Ovary (tissue), 3 donors: ENCODE data around the gene SLC28A3.
"Not testable (repeated sequence)": the region's sequence is repeated elsewhere in the genome, so short reads cannot be mapped to it uniquely, and the experiment has no call there.

Source experiments
- EP300 ChIP-seq: sonication (generic); formaldehyde crosslinking; IDR thresholded peaks from one replicate; pipeline ENCODE4 v1.6.1; 2017; ENCODE audit warnings: antibody characterized with exemption
- TF ChIP-seq, protein P1 (sequence below), 3 donors: fragments of 450-650 bp in 2 of 3; fragments of 200-600 bp in 1 of 3; IDR thresholded peaks; one replicate each; pipeline versions ENCODE4 v1.5.1 to v1.8.0; 2016 to 2022; ENCODE audit warnings: antibody characterized with exemption in 3 of 3, mild to moderate bottlenecking in 1 of 3
- donor health status: DM: no; HTN: no; CAD: no.

DNA sequence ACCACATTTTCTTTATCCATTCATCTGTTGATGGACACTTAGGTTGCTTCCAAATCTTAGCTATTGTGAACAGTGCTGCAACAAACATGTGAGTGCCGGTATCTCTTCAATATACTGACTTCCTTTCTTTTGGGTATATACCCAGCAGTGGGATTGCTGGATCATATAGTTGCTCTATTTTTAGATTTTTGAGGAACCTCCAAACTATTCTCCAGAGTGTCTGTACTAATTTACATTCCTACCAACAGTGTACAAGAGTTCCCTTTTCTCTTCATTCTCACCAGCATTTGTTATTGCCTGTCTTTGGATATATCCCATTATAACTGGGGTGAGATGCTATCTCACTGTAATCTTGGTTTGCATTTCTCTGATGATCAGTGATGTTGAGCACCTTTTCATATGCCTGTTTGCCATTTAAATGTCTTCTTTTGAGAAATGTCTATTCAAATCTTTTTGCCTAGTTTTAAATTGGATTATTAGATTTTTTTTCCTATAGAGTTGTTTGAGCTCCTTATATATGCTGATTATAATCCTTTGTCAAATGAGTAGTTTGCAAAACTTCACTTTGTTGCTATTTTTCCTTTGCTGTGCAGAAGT lies 24.4 kb upstream of the SLC28A3 start:
- TF ChIP-seq, protein P1, sequence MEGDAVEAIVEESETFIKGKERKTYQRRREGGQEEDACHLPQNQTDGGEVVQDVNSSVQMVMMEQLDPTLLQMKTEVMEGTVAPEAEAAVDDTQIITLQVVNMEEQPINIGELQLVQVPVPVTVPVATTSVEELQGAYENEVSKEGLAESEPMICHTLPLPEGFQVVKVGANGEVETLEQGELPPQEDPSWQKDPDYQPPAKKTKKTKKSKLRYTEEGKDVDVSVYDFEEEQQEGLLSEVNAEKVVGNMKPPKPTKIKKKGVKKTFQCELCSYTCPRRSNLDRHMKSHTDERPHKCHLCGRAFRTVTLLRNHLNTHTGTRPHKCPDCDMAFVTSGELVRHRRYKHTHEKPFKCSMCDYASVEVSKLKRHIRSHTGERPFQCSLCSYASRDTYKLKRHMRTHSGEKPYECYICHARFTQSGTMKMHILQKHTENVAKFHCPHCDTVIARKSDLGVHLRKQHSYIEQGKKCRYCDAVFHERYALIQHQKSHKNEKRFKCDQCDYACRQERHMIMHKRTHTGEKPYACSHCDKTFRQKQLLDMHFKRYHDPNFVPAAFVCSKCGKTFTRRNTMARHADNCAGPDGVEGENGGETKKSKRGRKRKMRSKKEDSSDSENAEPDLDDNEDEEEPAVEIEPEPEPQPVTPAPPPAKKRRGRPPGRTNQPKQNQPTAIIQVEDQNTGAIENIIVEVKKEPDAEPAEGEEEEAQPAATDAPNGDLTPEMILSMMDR (IDR thresholded peaks at IDR 0.05), result not testable (repeated sequence)
- not testable (repeated sequence) for TF ChIP-seq EP300
